ENCODE results near the gene CCL1. TPM values are rescaled to one million over a fixed set of nuclear protein-coding genes. Genes with fewer than 3 reads are reported as not detected.

The CCL1 gene
- total RNA-seq, 1 donor from 2014 or later, result not detected

DNA sequence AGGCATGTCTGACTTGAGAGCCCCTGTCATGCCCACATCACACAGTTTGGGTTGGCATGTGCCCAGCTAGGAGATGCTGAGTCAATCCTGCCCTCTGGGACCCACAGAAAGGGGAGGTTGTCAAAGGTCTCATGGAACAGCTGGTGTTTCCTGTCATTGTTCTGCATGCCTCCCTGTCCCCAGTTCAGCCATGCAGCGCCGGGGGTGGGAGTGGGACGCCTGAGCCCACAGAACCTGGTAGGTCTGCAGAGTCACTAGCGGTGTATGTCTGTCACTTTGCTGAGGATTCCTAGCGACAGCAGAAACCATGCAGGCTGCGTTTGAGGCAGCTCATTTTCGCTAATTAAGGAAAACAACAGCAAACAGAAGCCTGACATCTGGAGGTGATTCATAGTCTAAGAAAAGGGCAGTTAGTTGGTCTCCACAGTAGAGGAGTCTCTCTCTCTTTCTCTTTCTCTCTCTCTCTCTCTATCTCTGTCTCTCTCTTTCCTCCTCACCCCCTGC is 19.6 kb upstream of the CCL1 start:
- H3K36me3 ChIP-seq (ENCODE audit: insufficient read depth, low read length), result no peaks in the 10 kb centered on the region
- no peaks in the 10 kb centered on the region for H3K4me1 ChIP-seq (ENCODE audit: insufficient read depth, low read length)
- no peaks in the 10 kb centered on the region for H4K20me1 ChIP-seq (ENCODE audit: insufficient read depth, low read length)
- DNase-seq (ENCODE audit: low read depth) (no peak), FAIRE-seq (no peak)
- Mint-ChIP-seq H3K9me3 (ENCODE audit: unreplicated experiment) (no peaks in the 10 kb centered on the region), H3K4me1 (ENCODE audit: low read depth, unreplicated experiment) (peaks cover 32% of the 10 kb centered on the region), H3K4me3 (ENCODE audit: unreplicated experiment) (no peak overlapping the region), H3K36me3 (ENCODE audit: low read depth, unreplicated experiment) (no peaks in the 10 kb centered on the region), H3K27me3 (ENCODE audit: low read depth, unreplicated experiment) (peaks cover 4% of the 10 kb centered on the region), H3K27ac (ENCODE audit: unreplicated experiment) (no peak overlapping the region)
- H3K4me3 ChIP-seq (ENCODE audit: insufficient read depth, low read depth, low read length), result no peak overlapping the region
- no peak overlapping the region for H3K4me2 ChIP-seq (ENCODE audit: low read length)
- H3K9ac ChIP-seq (ENCODE audit: low read length), result no peak overlapping the region
- TF ChIP-seq, protein P1, sequence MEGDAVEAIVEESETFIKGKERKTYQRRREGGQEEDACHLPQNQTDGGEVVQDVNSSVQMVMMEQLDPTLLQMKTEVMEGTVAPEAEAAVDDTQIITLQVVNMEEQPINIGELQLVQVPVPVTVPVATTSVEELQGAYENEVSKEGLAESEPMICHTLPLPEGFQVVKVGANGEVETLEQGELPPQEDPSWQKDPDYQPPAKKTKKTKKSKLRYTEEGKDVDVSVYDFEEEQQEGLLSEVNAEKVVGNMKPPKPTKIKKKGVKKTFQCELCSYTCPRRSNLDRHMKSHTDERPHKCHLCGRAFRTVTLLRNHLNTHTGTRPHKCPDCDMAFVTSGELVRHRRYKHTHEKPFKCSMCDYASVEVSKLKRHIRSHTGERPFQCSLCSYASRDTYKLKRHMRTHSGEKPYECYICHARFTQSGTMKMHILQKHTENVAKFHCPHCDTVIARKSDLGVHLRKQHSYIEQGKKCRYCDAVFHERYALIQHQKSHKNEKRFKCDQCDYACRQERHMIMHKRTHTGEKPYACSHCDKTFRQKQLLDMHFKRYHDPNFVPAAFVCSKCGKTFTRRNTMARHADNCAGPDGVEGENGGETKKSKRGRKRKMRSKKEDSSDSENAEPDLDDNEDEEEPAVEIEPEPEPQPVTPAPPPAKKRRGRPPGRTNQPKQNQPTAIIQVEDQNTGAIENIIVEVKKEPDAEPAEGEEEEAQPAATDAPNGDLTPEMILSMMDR (IDR thresholded peaks at IDR 0.05; ENCODE audit: insufficient read depth, low read depth, low read length), result no peak
- no peak for TF ChIP-seq EZH2 (IDR thresholded peaks at IDR 0.05; ENCODE audit: insufficient read depth, low read length)
- no peak overlapping the region for H3K27ac ChIP-seq (ENCODE audit: low read depth, low read length)
- no peaks in the 10 kb centered on the region for H3K79me2 ChIP-seq (ENCODE audit: insufficient read depth, low read length)
- no peaks in the 10 kb centered on the region for H3K27me3 ChIP-seq (ENCODE audit: insufficient read depth, low read length)
- H3K9me3 ChIP-seq (ENCODE audit: insufficient read depth, low read depth, low read length), result no peaks in the 10 kb centered on the region
- H2AFZ ChIP-seq (ENCODE audit: low read depth, low read length), result no peak overlapping the region

DNA sequence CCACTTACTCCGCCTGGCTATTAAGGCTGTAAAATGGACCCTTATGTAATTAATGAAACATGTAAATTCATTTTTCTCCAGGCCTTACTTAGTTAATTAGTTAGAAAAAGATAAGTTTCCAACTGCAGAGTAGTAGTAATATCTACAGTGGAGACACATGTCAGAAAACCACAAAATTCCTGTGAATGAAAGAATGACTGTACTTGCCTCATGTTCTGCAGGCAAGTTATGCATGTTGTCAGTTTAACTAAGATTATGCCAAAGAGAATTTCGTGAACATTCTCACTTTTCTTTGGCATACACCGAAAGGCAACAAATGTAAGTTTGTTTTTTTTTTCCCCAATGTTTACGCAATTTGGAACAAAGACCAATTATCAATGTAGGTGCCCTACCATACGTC is 16.8 kb upstream of the CCL1 start:
- peaks cover 2% of the 10 kb centered on the region for H3K27me3 ChIP-seq (ENCODE audit: insufficient read depth, low read length)
- DNase-seq (ENCODE audit: low read depth) (no peak), FAIRE-seq (no peak)
- no peaks in the 10 kb centered on the region for H3K79me2 ChIP-seq (ENCODE audit: insufficient read depth, low read length)
- no peak overlapping the region for H3K4me3 ChIP-seq (ENCODE audit: insufficient read depth, low read depth, low read length)
- H3K27ac ChIP-seq (ENCODE audit: low read depth, low read length), result no peak overlapping the region
- Mint-ChIP-seq H3K9me3 (ENCODE audit: unreplicated experiment) (no peaks in the 10 kb centered on the region), H3K27me3 (ENCODE audit: low read depth, unreplicated experiment) (peaks cover 4% of the 10 kb centered on the region), H3K4me1 (ENCODE audit: low read depth, unreplicated experiment) (peaks cover 22% of the 10 kb centered on the region), H3K27ac (ENCODE audit: unreplicated experiment) (no peak overlapping the region), H3K4me3 (ENCODE audit: unreplicated experiment) (no peak overlapping the region), H3K36me3 (ENCODE audit: low read depth, unreplicated experiment) (no peaks in the 10 kb centered on the region)
- H3K4me1 ChIP-seq (ENCODE audit: insufficient read depth, low read length), result no peaks in the 10 kb centered on the region
- no peak overlapping the region for H3K4me2 ChIP-seq (ENCODE audit: low read length)
- TF ChIP-seq, protein P1 (IDR thresholded peaks at IDR 0.05; ENCODE audit: insufficient read depth, low read depth, low read length), result no peak
- no peak for TF ChIP-seq EZH2 (IDR thresholded peaks at IDR 0.05; ENCODE audit: insufficient read depth, low read length)
- no peaks in the 10 kb centered on the region for H4K20me1 ChIP-seq (ENCODE audit: insufficient read depth, low read length)
- H3K9me3 ChIP-seq (ENCODE audit: insufficient read depth, low read depth, low read length), result no peaks in the 10 kb centered on the region
- H3K36me3 ChIP-seq (ENCODE audit: insufficient read depth, low read length), result no peaks in the 10 kb centered on the region
- H3K9ac ChIP-seq (ENCODE audit: low read length), result no peak overlapping the region
- H2AFZ ChIP-seq (ENCODE audit: low read depth, low read length), result no peak overlapping the region

DNA sequence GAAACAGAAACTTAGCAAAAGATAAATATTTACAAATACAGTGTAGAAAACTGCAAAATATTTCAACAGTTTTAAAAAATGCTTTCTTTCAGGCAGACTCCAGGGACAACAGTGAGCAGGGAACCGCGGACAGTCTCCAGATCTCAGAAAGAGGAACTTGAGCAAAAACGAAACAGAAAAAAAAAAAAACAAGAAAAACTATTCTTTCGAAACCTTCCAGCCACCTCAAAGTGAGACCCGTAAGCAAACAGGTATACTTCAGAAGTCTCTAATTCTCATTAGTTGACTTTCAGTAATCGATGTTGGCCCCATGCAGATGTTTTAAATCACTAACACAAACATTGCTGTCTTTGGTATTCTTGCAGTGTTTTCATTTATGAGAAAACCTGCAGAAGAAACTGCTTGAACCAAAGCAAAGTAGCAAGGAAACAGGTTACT is 15.7 kb upstream of the CCL1 start:
- H3K79me2 ChIP-seq (ENCODE audit: insufficient read depth, low read length), result no peaks in the 10 kb centered on the region
- Mint-ChIP-seq H3K4me1 (ENCODE audit: low read depth, unreplicated experiment) (peaks cover 22% of the 10 kb centered on the region), H3K9me3 (ENCODE audit: unreplicated experiment) (no peaks in the 10 kb centered on the region), H3K27me3 (ENCODE audit: low read depth, unreplicated experiment) (peaks cover 10% of the 10 kb centered on the region), H3K27ac (ENCODE audit: unreplicated experiment) (no peak overlapping the region), H3K4me3 (ENCODE audit: unreplicated experiment) (no peak overlapping the region), H3K36me3 (ENCODE audit: low read depth, unreplicated experiment) (no peaks in the 10 kb centered on the region)
- no peak overlapping the region for H3K4me2 ChIP-seq (ENCODE audit: low read length)
- no peaks in the 10 kb centered on the region for H3K4me1 ChIP-seq (ENCODE audit: insufficient read depth, low read length)
- no peak for DNase-seq (ENCODE audit: low read depth)
- no peak for FAIRE-seq
- no peaks in the 10 kb centered on the region for H3K36me3 ChIP-seq (ENCODE audit: insufficient read depth, low read length)
- no peak overlapping the region for H3K27ac ChIP-seq (ENCODE audit: low read depth, low read length)
- H2AFZ ChIP-seq (ENCODE audit: low read depth, low read length), result no peak overlapping the region
- no peak overlapping the region for H3K9ac ChIP-seq (ENCODE audit: low read length)
- H3K9me3 ChIP-seq (ENCODE audit: insufficient read depth, low read depth, low read length), result no peaks in the 10 kb centered on the region
- H4K20me1 ChIP-seq (ENCODE audit: insufficient read depth, low read length), result no peaks in the 10 kb centered on the region
- peaks cover 3% of the 10 kb centered on the region for H3K27me3 ChIP-seq (ENCODE audit: insufficient read depth, low read length)
- H3K4me3 ChIP-seq (ENCODE audit: insufficient read depth, low read depth, low read length), result no peak overlapping the region
- TF ChIP-seq, protein P1 (IDR thresholded peaks at IDR 0.05; ENCODE audit: insufficient read depth, low read depth, low read length), result no peak
- no peak for TF ChIP-seq EZH2 (IDR thresholded peaks at IDR 0.05; ENCODE audit: insufficient read depth, low read length)

Data from astrocyte (in vitro differentiated cells and primary cell).